Hepatocyte (in vitro differentiated cells): Measurements from ENCODE around the gene PHF3.

ENCODE experiments used
- CTCF ChIP-seq: fragments of 200-600 bp; sonication (generic); IDR thresholded peaks from 2 replicates; pipeline ENCODE4 v1.5.1; 2016; ENCODE audit warnings: antibody characterized with exemption, mild to moderate bottlenecking; ENCODE audit not compliant: poor library complexity
- EZH2 ChIP-seq: fragments of 200-600 bp; sonication (generic); IDR thresholded peaks from 2 replicates; pipeline ENCODE4 v1.6.1; 2016; ENCODE audit warnings: antibody characterized with exemption, mild to moderate bottlenecking, borderline replicate concordance

GRCh38 chr6:63732336-63732735 lies 96.7 kb downstream of the PHF3 start:
- TF ChIP-seq CTCF (no peak), EZH2 (no peak)
